ENCODE measurements around the gene IGSF23.
"Not testable (repeated sequence)": the region's sequence is repeated elsewhere in the genome, so short reads cannot be mapped to it uniquely, and the experiment has no call there.

The IGSF23 gene

GRCh38 chr19:44660081-44660480 lies 46.7 kb downstream of the IGSF23 start:
- DNase-seq (ENCODE audit: low read depth) = no peak
- Histone ChIP-seq H3K9ac (ENCODE audit: low read length) (no peak overlapping the region), H3K9me3 (ENCODE audit: control insufficient read depth, low read length) (no peaks in the 10 kb centered on the region), H3K27me3 (replicated peaks; ENCODE audit: control insufficient read depth, insufficient read depth, low read length) (no peaks in the 10 kb centered on the region), H3K4me3 (ENCODE audit: low read length) (no peak overlapping the region), H3K4me1 (ENCODE audit: control insufficient read depth, insufficient read depth, low read length) (peaks cover 7% of the 10 kb centered on the region), H3K36me3 (ENCODE audit: control insufficient read depth, insufficient read depth, low read length, severe bottlenecking) (peaks cover 62% of the 10 kb centered on the region)

DNA sequence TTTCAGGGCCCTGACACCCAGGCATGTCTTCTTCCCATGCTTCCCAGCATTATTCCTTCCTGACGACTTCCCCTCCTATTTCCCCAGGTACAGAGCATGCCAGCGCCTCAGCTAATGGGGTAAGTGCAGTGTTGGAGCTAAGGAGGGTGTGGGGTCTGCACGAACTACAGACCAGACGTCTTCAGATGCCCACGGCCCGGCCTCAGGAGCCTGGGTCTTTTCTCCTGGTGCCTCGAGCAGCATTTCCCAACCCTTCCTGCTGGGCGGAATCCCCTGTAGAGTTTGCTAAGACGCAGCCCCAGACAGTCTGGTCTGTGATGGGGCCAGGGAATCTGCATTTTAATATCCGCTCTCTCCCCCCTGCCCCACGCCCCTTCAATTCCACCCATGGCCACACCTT lies 47.8 kb downstream of the IGSF23 start:
- Histone ChIP-seq H3K27me3 (replicated peaks; ENCODE audit: control insufficient read depth, insufficient read depth, low read length) (no peaks in the 10 kb centered on the region), H3K36me3 (ENCODE audit: control insufficient read depth, insufficient read depth, low read length, severe bottlenecking) (peaks cover 51% of the 10 kb centered on the region), H3K9me3 (ENCODE audit: control insufficient read depth, low read length) (no peaks in the 10 kb centered on the region), H3K9ac (ENCODE audit: low read length) (no peak overlapping the region), H3K4me1 (ENCODE audit: control insufficient read depth, insufficient read depth, low read length) (peaks cover 7% of the 10 kb centered on the region), H3K4me3 (ENCODE audit: low read length) (no peak overlapping the region)
- no peak for DNase-seq (ENCODE audit: low read depth)

DNA sequence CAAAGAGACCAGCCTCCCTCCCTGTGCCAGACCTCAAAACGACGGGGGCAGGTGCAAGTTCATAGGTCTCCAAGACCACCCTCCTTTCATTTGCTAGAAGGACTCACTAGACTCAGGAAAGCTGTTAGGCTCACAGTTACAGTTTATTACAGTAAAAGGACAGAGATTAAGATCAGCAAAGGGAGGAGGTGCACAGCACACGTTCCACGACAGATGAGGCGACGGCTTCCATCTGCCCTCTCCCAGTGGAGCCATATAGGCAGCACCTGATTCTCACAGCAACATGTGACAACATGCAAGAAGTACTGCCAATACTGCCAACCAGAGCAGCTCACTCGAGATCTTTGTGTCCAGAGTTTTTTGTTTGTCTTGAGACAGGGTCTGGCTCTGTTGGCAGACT lies 48.5 kb downstream of the IGSF23 start:
- H3K36me3 ChIP-seq (ENCODE audit: control insufficient read depth, insufficient read depth, low read length, severe bottlenecking) = peaks cover 48% of the 10 kb centered on the region
- no peaks in the 10 kb centered on the region for H3K9me3 ChIP-seq (ENCODE audit: control insufficient read depth, low read length)
- no peaks in the 10 kb centered on the region for H3K27me3 ChIP-seq (replicated peaks; ENCODE audit: control insufficient read depth, insufficient read depth, low read length)
- no peak for DNase-seq (ENCODE audit: low read depth)
- no peak overlapping the region for H3K9ac ChIP-seq (ENCODE audit: low read length)
- no peak overlapping the region for H3K4me3 ChIP-seq (ENCODE audit: low read length)
- H3K4me1 ChIP-seq (ENCODE audit: control insufficient read depth, insufficient read depth, low read length) = peaks cover 6% of the 10 kb centered on the region

DNA sequence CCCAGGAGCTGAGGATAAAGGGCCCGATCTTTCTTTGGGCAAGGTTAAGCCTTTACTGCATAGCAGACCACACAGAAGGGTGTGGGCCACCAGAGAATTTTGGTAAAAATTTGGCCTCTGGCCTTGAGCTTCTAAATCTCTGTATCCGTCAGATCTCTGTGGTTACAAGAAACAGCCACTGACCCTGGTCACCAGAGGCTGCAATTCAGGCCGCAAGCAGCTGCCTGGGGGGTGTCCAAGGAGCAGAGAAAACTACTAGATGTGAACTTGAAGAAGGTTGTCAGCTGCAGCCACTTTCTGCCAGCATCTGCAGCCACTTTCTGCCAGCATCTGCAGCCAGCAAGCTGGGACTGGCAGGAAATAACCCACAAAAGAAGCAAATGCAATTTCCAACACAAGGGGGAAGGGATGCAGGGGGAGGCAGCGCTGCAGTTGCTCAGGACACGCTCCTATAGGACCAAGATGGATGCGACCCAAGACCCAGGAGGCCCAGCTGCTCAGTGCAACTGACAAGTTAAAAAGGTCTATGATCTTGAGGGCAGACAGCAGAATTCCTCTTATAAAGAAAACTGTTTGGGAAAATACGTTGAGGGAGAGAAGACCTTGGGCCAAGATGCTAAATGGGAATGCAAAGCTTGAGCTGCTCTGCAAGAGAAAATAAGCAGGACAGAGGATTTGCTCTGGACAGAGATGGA lies 49.5 kb downstream of the IGSF23 start:
- H3K36me3 ChIP-seq (ENCODE audit: control insufficient read depth, insufficient read depth, low read length, severe bottlenecking) = peaks cover 45% of the 10 kb centered on the region
- H3K9ac ChIP-seq (ENCODE audit: low read length) = no peak overlapping the region
- no peaks in the 10 kb centered on the region for H3K9me3 ChIP-seq (ENCODE audit: control insufficient read depth, low read length)
- H3K27me3 ChIP-seq (replicated peaks; ENCODE audit: control insufficient read depth, insufficient read depth, low read length) = no peaks in the 10 kb centered on the region
- no peak overlapping the region for H3K4me3 ChIP-seq (ENCODE audit: low read length)
- peak; percentile 46 for DNase-seq (ENCODE audit: low read depth)
- peaks cover 4% of the 10 kb centered on the region for H3K4me1 ChIP-seq (ENCODE audit: control insufficient read depth, insufficient read depth, low read length)

- no peak overlapping the region for H3K4me3 ChIP-seq (ENCODE audit: low read length)
- peaks cover 4% of the 10 kb centered on the region for H3K4me1 ChIP-seq (ENCODE audit: control insufficient read depth, insufficient read depth, low read length)
- H3K9me3 ChIP-seq (ENCODE audit: control insufficient read depth, low read length) = no peaks in the 10 kb centered on the region
- H3K36me3 ChIP-seq (ENCODE audit: control insufficient read depth, insufficient read depth, low read length, severe bottlenecking) = peaks cover 34% of the 10 kb centered on the region
- DNase-seq (ENCODE audit: low read depth) = no peak
- H3K27me3 ChIP-seq (replicated peaks; ENCODE audit: control insufficient read depth, insufficient read depth, low read length) = no peaks in the 10 kb centered on the region
- no peak overlapping the region for H3K9ac ChIP-seq (ENCODE audit: low read length)
Measured at GRCh38 chr19:44663996-44664395, 50.6 kb downstream of the IGSF23 start.

GRCh38 chr19:44664976-44665375 lies 51.6 kb downstream of the IGSF23 start:
- Histone ChIP-seq H3K36me3 (ENCODE audit: control insufficient read depth, insufficient read depth, low read length, severe bottlenecking) (peaks cover 26% of the 10 kb centered on the region), H3K9me3 (ENCODE audit: control insufficient read depth, low read length) (no peaks in the 10 kb centered on the region), H3K4me3 (ENCODE audit: low read length) (no peak overlapping the region), H3K9ac (ENCODE audit: low read length) (no peak overlapping the region), H3K27me3 (replicated peaks; ENCODE audit: control insufficient read depth, insufficient read depth, low read length) (no peaks in the 10 kb centered on the region), H3K4me1 (ENCODE audit: control insufficient read depth, insufficient read depth, low read length) (peaks cover 4% of the 10 kb centered on the region)
- no peak for DNase-seq (ENCODE audit: low read depth)

GRCh38 chr19:44666852-44667556 lies 53.6 kb downstream of the IGSF23 start:
- H3K4me3 ChIP-seq (ENCODE audit: low read length) = no peak overlapping the region
- H3K27me3 ChIP-seq (replicated peaks; ENCODE audit: control insufficient read depth, insufficient read depth, low read length) = no peaks in the 10 kb centered on the region
- peaks cover 4% of the 10 kb centered on the region for H3K4me1 ChIP-seq (ENCODE audit: control insufficient read depth, insufficient read depth, low read length)
- H3K9me3 ChIP-seq (ENCODE audit: control insufficient read depth, low read length) = peaks cover under 1% of the 10 kb centered on the region
- no peak overlapping the region for H3K9ac ChIP-seq (ENCODE audit: low read length)
- no peak for DNase-seq (ENCODE audit: low read depth)
- peaks cover 11% of the 10 kb centered on the region for H3K36me3 ChIP-seq (ENCODE audit: control insufficient read depth, insufficient read depth, low read length, severe bottlenecking)

DNA sequence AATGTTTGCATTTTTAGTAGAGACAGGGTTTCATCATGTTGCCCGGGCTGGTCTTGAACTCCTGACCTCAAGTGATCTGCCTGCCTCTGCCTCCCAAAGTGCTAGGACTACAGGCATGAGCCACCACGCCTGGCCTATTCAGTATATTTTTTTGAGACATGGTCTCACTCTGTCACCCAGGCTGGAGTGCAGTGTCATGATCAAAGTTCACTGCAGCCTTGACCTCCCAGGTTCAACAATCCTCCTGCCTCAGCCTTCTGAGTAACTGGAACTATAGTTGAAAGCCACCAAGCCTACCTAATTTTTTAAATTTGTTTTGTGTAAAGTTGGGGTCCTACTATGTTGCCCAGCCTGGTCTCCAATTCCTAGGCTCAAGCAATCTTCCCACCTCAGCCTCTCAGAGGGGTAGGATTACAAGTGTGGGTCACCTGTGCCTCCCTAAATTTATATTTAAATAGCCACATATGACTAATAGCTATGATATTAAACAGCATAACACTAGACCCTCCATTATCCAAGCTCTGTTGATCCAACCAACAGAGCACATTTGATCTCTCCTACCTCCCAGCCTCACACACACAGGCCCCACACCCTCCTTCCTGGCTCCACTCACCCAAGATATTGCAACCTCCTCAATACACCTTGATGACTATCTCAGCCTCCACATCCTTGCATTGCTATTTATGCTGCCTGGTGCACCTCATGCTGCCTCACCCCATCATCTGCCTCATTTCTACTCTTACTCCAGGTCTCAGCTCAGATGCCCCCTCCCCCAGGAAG lies 55.8 kb downstream of the IGSF23 start:
- H3K9me3 ChIP-seq (ENCODE audit: control insufficient read depth, low read length) = peaks cover 3% of the 10 kb centered on the region
- no peak for DNase-seq (ENCODE audit: low read depth)
- no peaks in the 10 kb centered on the region for H3K36me3 ChIP-seq (ENCODE audit: control insufficient read depth, insufficient read depth, low read length, severe bottlenecking)
- H3K9ac ChIP-seq (ENCODE audit: low read length) = no peak overlapping the region
- H3K27me3 ChIP-seq (replicated peaks; ENCODE audit: control insufficient read depth, insufficient read depth, low read length) = no peaks in the 10 kb centered on the region
- H3K4me1 ChIP-seq (ENCODE audit: control insufficient read depth, insufficient read depth, low read length) = no peaks in the 10 kb centered on the region
- no peak overlapping the region for H3K4me3 ChIP-seq (ENCODE audit: low read length)

GRCh38 chr19:44670027-44670426 lies 56.7 kb downstream of the IGSF23 start:
- not testable (repeated sequence) for H3K4me1 ChIP-seq (ENCODE audit: control insufficient read depth, insufficient read depth, low read length); H3K36me3 ChIP-seq (ENCODE audit: control insufficient read depth, insufficient read depth, low read length, severe bottlenecking); H3K27me3 ChIP-seq (replicated peaks; ENCODE audit: control insufficient read depth, insufficient read depth, low read length); H3K4me3 ChIP-seq (ENCODE audit: low read length); H3K9ac ChIP-seq (ENCODE audit: low read length); H3K9me3 ChIP-seq (ENCODE audit: control insufficient read depth, low read length); DNase-seq (ENCODE audit: low read depth)

GRCh38 chr19:44671400-44671799 lies 58.0 kb downstream of the IGSF23 start, which contains the start of gene CEACAM19:
Gene CEACAM19 (plus strand): TSS chr19:44671482. CDS start chr19:44671932, 450 bp downstream.
- no peaks in the 10 kb centered on the region for H3K36me3 ChIP-seq (ENCODE audit: control insufficient read depth, insufficient read depth, low read length, severe bottlenecking)
- no peaks in the 10 kb centered on the region for H3K27me3 ChIP-seq (replicated peaks; ENCODE audit: control insufficient read depth, insufficient read depth, low read length)
- DNase-seq (ENCODE audit: low read depth) = no peak
- H3K4me3 ChIP-seq (ENCODE audit: low read length) = no peak within 1 kb of the TSS
- no peak within 1 kb of the TSS for H3K9ac ChIP-seq (ENCODE audit: low read length)
- peaks cover 3% of the 10 kb centered on the region for H3K9me3 ChIP-seq (ENCODE audit: control insufficient read depth, low read length)
- no peaks in the 10 kb centered on the region for H3K4me1 ChIP-seq (ENCODE audit: control insufficient read depth, insufficient read depth, low read length)

DNA sequence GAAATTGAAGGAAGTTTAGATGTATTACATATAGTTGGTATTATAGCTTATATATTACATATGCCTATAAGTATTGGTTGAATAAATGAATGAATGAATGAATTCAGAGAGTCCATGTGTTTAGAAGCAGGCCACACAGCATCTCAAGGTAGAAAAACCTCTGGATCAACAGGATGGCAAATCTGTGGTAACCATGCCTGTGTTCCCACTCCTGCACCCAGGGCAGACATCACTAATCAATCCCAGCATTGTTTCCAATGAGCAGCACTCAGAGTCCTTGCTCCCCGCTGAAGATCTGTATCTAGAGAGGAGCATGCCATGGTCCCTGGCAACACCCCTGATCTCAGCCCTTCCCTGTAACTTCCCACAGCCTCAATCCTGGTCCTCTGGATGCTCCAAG lies 58.9 kb downstream of the IGSF23 start:
- Histone ChIP-seq H3K9me3 (ENCODE audit: control insufficient read depth, low read length) (peaks cover 3% of the 10 kb centered on the region), H3K4me1 (ENCODE audit: control insufficient read depth, insufficient read depth, low read length) (peaks cover 4% of the 10 kb centered on the region)

More for the DNA sequence above, 58.9 kb downstream of the IGSF23 start:
- H3K4me3 ChIP-seq (ENCODE audit: low read length) = no peak overlapping the region
- H3K36me3 ChIP-seq (ENCODE audit: control insufficient read depth, insufficient read depth, low read length, severe bottlenecking) = no peaks in the 10 kb centered on the region
- no peak overlapping the region for H3K9ac ChIP-seq (ENCODE audit: low read length)
- H3K27me3 ChIP-seq (replicated peaks; ENCODE audit: control insufficient read depth, insufficient read depth, low read length) = no peaks in the 10 kb centered on the region
- no peak for DNase-seq (ENCODE audit: low read depth)

Measured in adipocyte (in vitro differentiated cells).